Omental fat pad (tissue), 4 donors: ENCODE measurements around the gene NUP88. TPM values are rescaled to one million over a fixed set of nuclear protein-coding genes. Genes with fewer than 3 reads are reported as not detected.

Source experiments
- ATAC-seq: fragments of 150-250 bp; one replicate; pipeline ENCODE4 v1.9.1; 2016; ENCODE audit warnings: mild to moderate bottlenecking, moderate library complexity; ENCODE audit not compliant: low FRiP score
- DNase-seq: peaks from one replicate; pipeline ENCODE4 v3.0.0-alpha.2; 2019; ENCODE audit warnings: low spot score
- total RNA-seq, 4 donors: library from RNA; depleted of rRNA; stranded (reverse); fragments of >200 nt; gene quantifications; one replicate each; pipeline ENCODE4 v1.1.0, GENCODE V29; 2016
- TF ChIP-seq, protein P1 (sequence below), 3 donors: fragments of 450-650 bp; IDR thresholded peaks; one replicate each; pipeline ENCODE4 v1.5.1; 2016 to 2017; ENCODE audit warnings: antibody characterized with exemption in 3 of 3, mild to moderate bottlenecking in 3 of 3, moderate library complexity in 2 of 3

NUP88 gene
- total RNA-seq, 4 donors from 2014 or later = 61.6 to 92.3 (median 70.6) TPM

DNA sequence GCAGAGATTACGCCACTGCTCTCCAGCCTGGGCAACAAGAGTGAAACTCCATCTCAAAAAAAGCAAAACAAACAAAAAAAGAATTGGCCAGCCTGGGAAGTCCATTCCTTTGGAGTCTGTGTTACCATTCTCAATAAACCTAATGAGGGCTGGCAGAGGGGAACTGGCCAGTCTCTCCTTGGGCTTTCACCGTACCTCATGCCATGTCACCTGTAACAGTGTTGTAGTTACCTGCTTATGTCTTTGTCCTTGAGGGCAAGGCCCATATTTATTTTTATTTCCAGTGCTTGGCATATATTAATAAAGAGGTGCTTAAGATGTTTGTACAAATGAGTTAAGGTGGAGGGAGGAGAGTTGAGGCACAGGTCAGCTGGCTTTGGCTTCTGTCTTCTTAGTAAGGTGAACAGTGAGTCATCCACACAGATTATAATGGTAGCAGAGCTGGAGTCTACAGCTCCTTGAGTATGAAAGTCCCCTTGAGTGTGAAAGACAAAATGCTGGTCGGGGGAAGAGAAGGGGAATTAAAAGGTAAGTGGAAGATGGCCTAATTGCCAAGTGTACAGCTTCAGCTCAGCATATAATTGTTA lies 11.0 kb upstream of the NUP88 start:
- no peak for ATAC-seq
- TF ChIP-seq, protein P1, sequence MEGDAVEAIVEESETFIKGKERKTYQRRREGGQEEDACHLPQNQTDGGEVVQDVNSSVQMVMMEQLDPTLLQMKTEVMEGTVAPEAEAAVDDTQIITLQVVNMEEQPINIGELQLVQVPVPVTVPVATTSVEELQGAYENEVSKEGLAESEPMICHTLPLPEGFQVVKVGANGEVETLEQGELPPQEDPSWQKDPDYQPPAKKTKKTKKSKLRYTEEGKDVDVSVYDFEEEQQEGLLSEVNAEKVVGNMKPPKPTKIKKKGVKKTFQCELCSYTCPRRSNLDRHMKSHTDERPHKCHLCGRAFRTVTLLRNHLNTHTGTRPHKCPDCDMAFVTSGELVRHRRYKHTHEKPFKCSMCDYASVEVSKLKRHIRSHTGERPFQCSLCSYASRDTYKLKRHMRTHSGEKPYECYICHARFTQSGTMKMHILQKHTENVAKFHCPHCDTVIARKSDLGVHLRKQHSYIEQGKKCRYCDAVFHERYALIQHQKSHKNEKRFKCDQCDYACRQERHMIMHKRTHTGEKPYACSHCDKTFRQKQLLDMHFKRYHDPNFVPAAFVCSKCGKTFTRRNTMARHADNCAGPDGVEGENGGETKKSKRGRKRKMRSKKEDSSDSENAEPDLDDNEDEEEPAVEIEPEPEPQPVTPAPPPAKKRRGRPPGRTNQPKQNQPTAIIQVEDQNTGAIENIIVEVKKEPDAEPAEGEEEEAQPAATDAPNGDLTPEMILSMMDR (IDR thresholded peaks at IDR 0.05) = no peak
- DNase-seq = no peak

DNA sequence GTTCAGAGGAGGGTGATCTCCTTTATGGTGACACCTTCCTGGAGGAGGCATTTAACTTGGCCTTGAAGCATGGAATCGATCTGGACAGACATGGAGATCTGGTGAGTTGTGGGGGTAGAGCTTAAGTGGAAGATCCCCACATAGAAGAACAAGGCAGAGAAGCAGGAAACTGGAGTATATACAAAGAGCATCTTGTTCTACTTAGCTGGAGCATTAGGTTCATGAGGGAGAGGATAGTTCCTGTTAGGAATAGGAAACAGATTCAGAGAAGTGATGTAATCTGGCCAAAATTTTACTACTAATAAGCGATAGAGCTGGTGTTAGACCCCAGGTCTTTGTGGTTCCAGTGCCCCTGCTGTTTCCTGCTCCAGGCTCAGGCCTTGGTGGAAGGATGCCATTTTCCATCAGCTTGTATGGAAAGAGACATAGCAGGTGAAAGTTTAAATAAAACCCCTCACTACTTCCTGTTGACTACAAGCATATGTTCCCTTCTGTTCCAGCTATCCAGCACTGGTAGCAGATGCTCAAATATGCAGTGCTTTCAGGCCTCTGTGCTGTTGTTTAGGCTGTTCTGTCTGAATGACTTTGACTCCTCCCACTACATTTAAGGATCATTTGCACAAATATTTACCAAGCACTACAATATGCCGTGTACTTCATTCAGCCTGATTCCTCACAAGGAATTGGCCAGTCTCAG lies 9.9 kb upstream of the NUP88 start:
- TF ChIP-seq, protein P1 (IDR thresholded peaks at IDR 0.05) = no peak
- DNase-seq (no peak), ATAC-seq (no peak)

DNA sequence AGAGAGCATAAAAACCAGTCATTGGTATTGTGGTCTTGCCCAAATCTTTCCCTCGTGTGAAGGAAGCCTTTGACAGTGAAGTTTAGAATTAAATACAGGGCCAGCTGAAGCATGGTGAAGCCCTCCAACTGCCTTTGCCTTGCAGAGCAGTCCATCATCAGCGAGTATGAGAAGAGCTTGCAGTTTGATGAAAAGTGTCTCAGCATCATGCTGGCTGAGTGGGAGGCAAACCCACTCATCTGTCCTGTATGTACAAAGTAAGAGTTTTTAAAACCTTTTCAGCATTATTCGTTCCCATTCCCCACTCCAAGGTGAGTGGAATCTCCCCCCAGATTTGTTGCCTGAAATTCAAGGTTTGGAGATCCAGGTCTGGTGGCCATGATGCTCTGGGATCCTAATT lies 6.4 kb upstream of the NUP88 start:
- TF ChIP-seq, protein P1 (IDR thresholded peaks at IDR 0.05) = no peak
- no peak for ATAC-seq
- no peak for DNase-seq

DNA sequence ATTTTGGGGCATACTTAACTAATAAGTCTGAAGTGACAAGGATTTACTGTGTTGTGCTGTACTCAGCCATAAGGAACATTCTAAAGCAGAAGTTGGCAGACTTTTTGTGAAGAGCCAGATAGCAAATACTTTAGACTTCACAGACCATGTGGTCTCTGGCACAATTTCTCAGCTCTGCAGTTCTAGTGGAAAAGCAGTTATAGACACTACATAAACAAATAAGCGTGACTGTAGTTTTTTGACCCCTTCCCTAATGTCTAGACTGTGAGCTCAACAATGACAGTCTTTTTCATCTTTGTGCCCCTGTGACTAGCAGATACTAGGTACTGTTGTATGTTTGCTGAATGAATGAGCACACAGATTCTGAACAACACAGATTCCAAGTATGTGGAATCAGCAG lies 5.4 kb upstream of the NUP88 start:
- no peak for DNase-seq
- TF ChIP-seq, protein P1 (IDR thresholded peaks at IDR 0.05) = no peak
- no peak for ATAC-seq

DNA sequence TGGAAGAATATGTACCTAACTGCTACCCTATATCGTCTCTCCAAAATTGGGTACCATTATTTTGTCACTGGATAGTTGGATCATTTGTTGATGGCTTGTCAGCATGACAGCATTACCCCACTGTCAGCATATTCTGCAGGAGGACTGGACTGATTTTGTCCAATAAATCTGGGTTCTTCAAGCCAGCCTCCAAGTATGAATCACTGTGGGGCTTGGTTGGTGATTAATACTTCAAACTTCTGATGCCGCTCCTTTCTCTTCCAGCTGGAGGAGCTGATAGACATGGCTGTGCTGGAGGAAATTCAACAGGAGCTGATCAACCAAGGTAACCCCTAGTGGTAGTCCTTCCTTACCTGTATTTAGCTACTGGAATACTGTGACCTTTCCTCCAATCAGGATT lies 3.0 kb upstream of the NUP88 start:
- TF ChIP-seq, protein P1 (IDR thresholded peaks at IDR 0.05) = no peak
- ATAC-seq = no peak
- no peak for DNase-seq

DNA sequence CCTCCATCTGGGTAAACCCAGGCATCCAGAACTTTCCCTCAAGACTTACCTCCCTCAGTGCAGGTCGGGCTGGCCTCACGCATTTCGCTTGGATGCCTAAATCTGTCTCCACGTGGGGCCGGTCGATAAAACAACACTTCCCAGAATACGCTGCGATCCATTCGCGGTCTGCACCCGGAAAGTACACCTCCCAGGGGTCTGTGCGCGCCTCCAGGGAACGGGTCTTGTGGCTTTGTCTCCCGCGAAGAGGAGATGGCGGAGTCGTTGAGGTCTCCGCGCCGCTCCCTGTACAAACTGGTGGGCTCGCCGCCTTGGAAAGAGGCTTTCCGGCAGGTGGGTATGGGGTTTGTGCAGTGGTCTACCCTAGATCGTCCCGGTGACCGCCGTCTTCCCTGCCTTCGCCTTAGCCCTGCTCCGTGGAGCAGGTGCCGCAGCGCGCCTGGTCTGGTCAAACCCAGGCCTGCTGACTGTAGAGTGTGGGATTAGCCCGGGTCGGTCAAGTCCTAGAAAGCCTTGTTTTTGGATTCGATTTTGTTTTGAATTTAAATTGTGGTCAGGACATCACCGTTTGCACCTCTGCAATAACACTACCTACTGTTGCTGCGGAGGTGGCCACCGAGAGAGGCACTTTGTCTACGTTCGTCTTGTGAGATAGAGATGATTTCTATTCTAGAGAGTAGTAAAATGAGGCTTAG lies 644 bp upstream of the NUP88 start, which contains the start of gene RPAIN:
RPAIN (plus strand) TSS at position 224 of the 695 bp plus-strand sequence; CDS start at position 253, 29 bp downstream.
- TF ChIP-seq, protein P1 (IDR thresholded peaks at IDR 0.05) = no peak

More for the DNA sequence above, 644 bp upstream of the NUP88 start, which contains the start of gene RPAIN:
- peak; percentile 62 for DNase-seq
- peak; percentile 88 for ATAC-seq
